Measurements from ENCODE around the gene ACTR8.
A peak's percentile ranks its signal among the peaks of the same experiment; 100 is the strongest.

The ACTR8 gene

DNA sequence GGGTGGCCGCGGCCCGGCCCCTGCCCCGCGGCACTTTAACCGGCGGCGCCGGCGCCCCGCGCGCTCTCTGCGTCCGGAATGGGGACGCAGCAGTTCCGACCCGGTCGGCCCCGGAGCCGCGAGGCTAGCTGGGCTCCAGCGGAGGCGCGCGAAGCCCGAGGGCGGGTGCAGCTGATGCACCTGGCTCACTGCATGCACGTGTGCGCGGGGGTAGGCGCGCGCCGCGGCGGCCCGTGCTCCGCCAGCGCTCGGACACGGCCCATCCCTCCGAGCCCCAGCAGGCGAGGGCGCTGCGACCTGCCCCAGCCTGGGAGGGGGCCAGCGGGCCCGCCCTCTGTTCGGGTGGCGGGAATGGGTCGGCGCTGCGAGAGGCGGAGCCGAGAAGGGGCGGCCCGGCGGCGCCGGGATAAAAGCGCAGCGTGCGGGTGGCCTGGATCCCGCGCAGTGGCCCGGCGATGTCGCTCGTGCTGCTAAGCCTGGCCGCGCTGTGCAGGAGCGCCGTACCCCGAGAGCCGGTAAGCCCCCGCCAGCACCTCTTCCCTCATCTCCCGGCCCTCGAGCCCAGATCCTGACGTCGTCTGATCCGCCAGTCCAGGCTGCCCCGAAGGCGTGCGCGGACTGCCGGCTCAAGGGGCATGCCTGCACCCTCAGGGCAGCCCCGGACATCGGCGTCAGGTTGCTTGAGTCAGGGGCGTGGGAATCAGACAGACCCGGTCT is 35.7 kb downstream of the ACTR8 start, which contains the start of the genes CHDH and IL17RB:
TSS of gene CHDH (minus strand) at position 286 of the 717 bp plus-strand sequence. CDS start 22,411 bp downstream, outside the sequence.
TSS of gene IL17RB (plus strand) at position 435 of the 717 bp plus-strand sequence. CDS start at position 456, 21 bp downstream.
- no peak within 1 kb of the TSS for H3K27ac ChIP-seq (ENCODE audit: low read depth, low read length)

DNA sequence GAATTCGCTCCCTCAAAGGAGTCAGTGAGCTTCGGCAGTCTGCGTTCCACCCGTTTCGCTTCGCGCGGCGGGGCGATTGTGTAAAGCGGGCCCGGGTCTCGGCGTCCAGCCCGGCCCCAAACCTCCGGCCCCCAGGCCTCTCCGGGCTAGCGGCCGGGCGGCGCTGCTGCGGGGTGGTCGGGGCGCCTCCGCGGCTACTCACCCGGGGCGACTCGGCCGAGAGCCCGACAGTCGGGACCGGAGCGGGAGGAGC is 36.1 kb downstream of the ACTR8 start:
- Histone ChIP-seq H3K4me3 (ENCODE audit: low read depth in 1 of 5, low read length in 5 of 5) (peak overlapping the region; percentile 67 to 79 (median 76)), H3K4me1 (ENCODE audit: control insufficient read depth in 5 of 5, insufficient read depth in 5 of 5, low read length in 5 of 5) (peaks cover 0 to 18% (median 13%) of the 10 kb centered on the region in 5 donors), H3K27ac (ENCODE audit: low read depth, low read length) (no peak overlapping the region), H3K36me3 (ENCODE audit: control insufficient read depth in 5 of 5, insufficient read depth in 5 of 5, low read length in 5 of 5) (no peaks in the 10 kb centered on the region), H3K27me3 (ENCODE audit: control insufficient read depth in 5 of 5, insufficient read depth in 4 of 5, low read length in 5 of 5) (peaks cover 6 to 24% (median 19%) of the 10 kb centered on the region in 5 donors), H3K9me3 (ENCODE audit: control insufficient read depth in 5 of 5, low read length in 5 of 5) (no peaks in the 10 kb centered on the region), H3K9ac (ENCODE audit: low read length in 5 of 5) (peak overlapping the region in 2 of 5 donors; percentile 49 to 62)

More for the DNA sequence above, 35.7 kb downstream of the ACTR8 start, which contains the start of the genes CHDH and IL17RB:
- no peaks in the 10 kb centered on the region for H3K36me3 ChIP-seq (ENCODE audit: control insufficient read depth in 5 of 5, insufficient read depth in 5 of 5, low read length in 5 of 5)
- peak within 1 kb of the TSS; percentile 67 to 79 (median 76) for H3K4me3 ChIP-seq (ENCODE audit: low read depth in 1 of 5, low read length in 5 of 5)
- peaks cover 8 to 24% (median 19%) of the 10 kb centered on the region in 5 donors for H3K27me3 ChIP-seq (ENCODE audit: control insufficient read depth in 5 of 5, insufficient read depth in 4 of 5, low read length in 5 of 5)
- no peaks in the 10 kb centered on the region for H3K9me3 ChIP-seq (ENCODE audit: control insufficient read depth in 5 of 5, low read length in 5 of 5)
- peaks cover 0 to 18% (median 13%) of the 10 kb centered on the region in 5 donors for H3K4me1 ChIP-seq (ENCODE audit: control insufficient read depth in 5 of 5, insufficient read depth in 5 of 5, low read length in 5 of 5)
- peak within 1 kb of the TSS in 2 of 5 donors; percentile 49 to 62 for H3K9ac ChIP-seq (ENCODE audit: low read length in 5 of 5)

DNA sequence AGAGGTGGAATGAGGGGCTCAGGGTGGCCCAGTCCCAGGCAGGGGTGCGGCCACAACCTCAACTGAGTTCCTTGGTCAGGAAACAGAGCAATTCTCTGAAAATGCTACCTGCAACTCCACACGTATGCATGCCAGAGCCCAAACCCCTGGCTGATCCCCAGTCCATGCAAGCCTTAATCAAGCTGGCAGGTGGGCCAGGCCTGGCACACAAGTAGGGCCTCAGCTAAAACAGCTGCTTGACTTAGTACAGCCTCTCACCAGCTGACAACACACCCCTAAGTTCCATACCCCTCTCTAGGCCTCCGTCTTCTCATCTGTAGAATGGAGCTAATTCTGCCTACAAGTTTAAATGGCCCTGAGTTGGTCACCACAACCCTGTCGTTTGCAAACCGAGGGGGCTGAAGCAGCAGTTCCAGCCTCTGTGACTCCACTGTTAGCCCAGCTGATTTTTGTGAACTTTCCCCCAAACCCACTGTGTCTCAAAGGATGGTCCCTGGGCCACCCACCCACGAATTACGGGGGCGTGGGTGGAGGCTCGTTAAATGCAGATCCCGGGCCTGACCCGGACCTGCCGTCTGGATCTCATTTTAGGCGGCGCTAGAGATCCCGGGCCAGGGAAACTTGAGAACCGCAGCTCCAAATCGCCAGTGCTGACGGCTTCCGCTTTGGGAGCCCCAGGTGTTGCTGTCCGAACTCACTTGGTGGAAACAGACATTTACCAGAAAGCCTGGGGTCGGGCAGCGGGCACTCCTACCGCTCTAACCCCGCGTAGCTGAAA is 36.7 kb downstream of the ACTR8 start:
- H3K9me3 ChIP-seq (ENCODE audit: control insufficient read depth in 5 of 5, low read length in 5 of 5): no peaks in the 10 kb centered on the region
- peaks cover 6 to 24% (median 19%) of the 10 kb centered on the region in 5 donors for H3K27me3 ChIP-seq (ENCODE audit: control insufficient read depth in 5 of 5, insufficient read depth in 4 of 5, low read length in 5 of 5)
- no peak overlapping the region for H3K27ac ChIP-seq (ENCODE audit: low read depth, low read length)
- H3K4me1 ChIP-seq (ENCODE audit: control insufficient read depth in 5 of 5, insufficient read depth in 5 of 5, low read length in 5 of 5): peaks cover 0 to 18% (median 13%) of the 10 kb centered on the region in 5 donors
- no peaks in the 10 kb centered on the region for H3K36me3 ChIP-seq (ENCODE audit: control insufficient read depth in 5 of 5, insufficient read depth in 5 of 5, low read length in 5 of 5)
- H3K9ac ChIP-seq (ENCODE audit: low read length in 5 of 5): peak overlapping the region in 2 of 5 donors; percentile 49 to 62
- peak overlapping the region; percentile 67 to 79 (median 76) for H3K4me3 ChIP-seq (ENCODE audit: low read depth in 1 of 5, low read length in 5 of 5)

- Histone ChIP-seq H3K9ac (ENCODE audit: low read length in 5 of 5) (no peak overlapping the region), H3K9me3 (ENCODE audit: control insufficient read depth in 5 of 5, low read length in 5 of 5) (no peaks in the 10 kb centered on the region), H3K27ac (ENCODE audit: low read depth, low read length) (no peak overlapping the region), H3K27me3 (ENCODE audit: control insufficient read depth in 5 of 5, insufficient read depth in 4 of 5, low read length in 5 of 5) (peaks cover 6 to 24% (median 19%) of the 10 kb centered on the region in 5 donors), H3K4me1 (ENCODE audit: control insufficient read depth in 5 of 5, insufficient read depth in 5 of 5, low read length in 5 of 5) (peaks cover 0 to 18% (median 13%) of the 10 kb centered on the region in 5 donors), H3K36me3 (ENCODE audit: control insufficient read depth in 5 of 5, insufficient read depth in 5 of 5, low read length in 5 of 5) (no peaks in the 10 kb centered on the region), H3K4me3 (ENCODE audit: low read depth in 1 of 5, low read length in 5 of 5) (no peak overlapping the region)
Observed at GRCh38 chr3:53844262-53845102, 37.5 kb downstream of the ACTR8 start.

- Histone ChIP-seq H3K27ac (ENCODE audit: low read depth, low read length) (no peak overlapping the region), H3K9me3 (ENCODE audit: control insufficient read depth in 5 of 5, low read length in 5 of 5) (no peaks in the 10 kb centered on the region), H3K4me1 (ENCODE audit: control insufficient read depth in 5 of 5, insufficient read depth in 5 of 5, low read length in 5 of 5) (peaks cover 0 to 18% (median 13%) of the 10 kb centered on the region in 5 donors), H3K9ac (ENCODE audit: low read length in 5 of 5) (no peak overlapping the region), H3K27me3 (ENCODE audit: control insufficient read depth in 5 of 5, insufficient read depth in 4 of 5, low read length in 5 of 5) (peaks cover 6 to 21% (median 15%) of the 10 kb centered on the region in 5 donors), H3K4me3 (ENCODE audit: low read depth in 1 of 5, low read length in 5 of 5) (no peak overlapping the region), H3K36me3 (ENCODE audit: control insufficient read depth in 5 of 5, insufficient read depth in 5 of 5, low read length in 5 of 5) (no peaks in the 10 kb centered on the region)
Observed at GRCh38 chr3:53843195-53844177, 38.5 kb downstream of the ACTR8 start.

GRCh38 chr3:53842436-53843194 is 39.3 kb downstream of the ACTR8 start:
- no peaks in the 10 kb centered on the region for H3K36me3 ChIP-seq (ENCODE audit: control insufficient read depth in 5 of 5, insufficient read depth in 5 of 5, low read length in 5 of 5)
- H3K27me3 ChIP-seq (ENCODE audit: control insufficient read depth in 5 of 5, insufficient read depth in 4 of 5, low read length in 5 of 5): peaks cover 6 to 20% (median 12%) of the 10 kb centered on the region in 5 donors
- H3K4me1 ChIP-seq (ENCODE audit: control insufficient read depth in 5 of 5, insufficient read depth in 5 of 5, low read length in 5 of 5): peaks cover 0 to 18% (median 13%) of the 10 kb centered on the region in 5 donors
- H3K9ac ChIP-seq (ENCODE audit: low read length in 5 of 5): no peak overlapping the region
- H3K4me3 ChIP-seq (ENCODE audit: low read depth in 1 of 5, low read length in 5 of 5): no peak overlapping the region
- no peak overlapping the region for H3K27ac ChIP-seq (ENCODE audit: low read depth, low read length)
- H3K9me3 ChIP-seq (ENCODE audit: control insufficient read depth in 5 of 5, low read length in 5 of 5): no peaks in the 10 kb centered on the region

DNA sequence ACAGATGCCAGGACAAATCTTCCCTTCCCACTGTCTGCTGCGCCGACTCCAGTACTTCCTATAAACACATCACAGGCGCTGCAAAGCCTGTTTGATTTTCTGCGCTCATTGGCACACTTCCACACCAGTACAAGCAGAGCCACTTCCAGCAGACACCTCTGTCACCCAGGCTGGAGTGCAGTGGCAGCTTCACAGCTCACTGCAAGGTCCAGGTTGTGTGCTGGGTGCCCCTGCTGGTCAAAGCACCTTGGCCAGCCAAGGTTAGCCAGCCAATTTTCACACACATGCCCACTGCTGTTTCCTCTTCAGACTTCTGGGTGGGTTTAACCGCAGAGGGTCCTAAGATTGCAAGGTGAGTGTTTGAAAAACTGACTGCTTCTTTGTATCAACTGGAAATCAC is 40.7 kb downstream of the ACTR8 start:
- Histone ChIP-seq H3K36me3 (ENCODE audit: control insufficient read depth in 5 of 5, insufficient read depth in 5 of 5, low read length in 5 of 5) (no peaks in the 10 kb centered on the region), H3K27ac (ENCODE audit: low read depth, low read length) (no peak overlapping the region), H3K9me3 (ENCODE audit: control insufficient read depth in 5 of 5, low read length in 5 of 5) (no peaks in the 10 kb centered on the region), H3K9ac (ENCODE audit: low read length in 5 of 5) (no peak overlapping the region), H3K4me3 (ENCODE audit: low read depth in 1 of 5, low read length in 5 of 5) (no peak overlapping the region), H3K4me1 (ENCODE audit: control insufficient read depth in 5 of 5, insufficient read depth in 5 of 5, low read length in 5 of 5) (peaks cover 0 to 11% (median 7%) of the 10 kb centered on the region in 5 donors), H3K27me3 (ENCODE audit: control insufficient read depth in 5 of 5, insufficient read depth in 4 of 5, low read length in 5 of 5) (peaks cover 0 to 10% (median 4%) of the 10 kb centered on the region in 5 donors)

DNA sequence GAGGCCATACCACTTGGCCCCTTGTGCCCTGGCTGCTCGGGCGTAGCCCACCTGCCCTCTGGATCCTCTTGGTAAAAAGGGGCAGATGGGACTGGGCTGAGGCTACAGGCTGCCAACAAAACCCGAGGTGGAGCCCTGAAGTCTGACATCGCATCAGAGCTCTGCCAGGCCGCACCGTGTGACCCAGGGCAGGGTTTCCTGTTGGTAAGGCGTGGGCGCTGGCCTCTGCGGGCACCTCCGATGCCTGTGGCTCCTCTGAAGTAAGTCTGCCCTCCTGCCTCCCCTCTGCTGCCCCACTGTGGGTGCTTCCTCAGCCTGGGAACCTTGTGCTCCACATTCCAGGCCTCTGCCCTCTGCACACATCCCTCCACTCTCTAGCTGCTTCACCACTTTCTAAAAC is 44.6 kb downstream of the ACTR8 start:
- H3K27me3 ChIP-seq (ENCODE audit: control insufficient read depth in 5 of 5, insufficient read depth in 4 of 5, low read length in 5 of 5): no peaks in the 10 kb centered on the region
- H3K4me3 ChIP-seq (ENCODE audit: low read depth in 1 of 5, low read length in 5 of 5): no peak overlapping the region
- H3K27ac ChIP-seq (ENCODE audit: low read depth, low read length): no peak overlapping the region
- H3K36me3 ChIP-seq (ENCODE audit: control insufficient read depth in 5 of 5, insufficient read depth in 5 of 5, low read length in 5 of 5): no peaks in the 10 kb centered on the region
- no peaks in the 10 kb centered on the region for H3K4me1 ChIP-seq (ENCODE audit: control insufficient read depth in 5 of 5, insufficient read depth in 5 of 5, low read length in 5 of 5)
- H3K9ac ChIP-seq (ENCODE audit: low read length in 5 of 5): no peak overlapping the region
- no peaks in the 10 kb centered on the region for H3K9me3 ChIP-seq (ENCODE audit: control insufficient read depth in 5 of 5, low read length in 5 of 5)
